ENCODE results near the gene PLXDC2.
"Not testable (repeated sequence)": the region's sequence is repeated elsewhere in the genome, so short reads cannot be mapped to it uniquely, and the experiment has no call there.

PLXDC2 gene

DNA sequence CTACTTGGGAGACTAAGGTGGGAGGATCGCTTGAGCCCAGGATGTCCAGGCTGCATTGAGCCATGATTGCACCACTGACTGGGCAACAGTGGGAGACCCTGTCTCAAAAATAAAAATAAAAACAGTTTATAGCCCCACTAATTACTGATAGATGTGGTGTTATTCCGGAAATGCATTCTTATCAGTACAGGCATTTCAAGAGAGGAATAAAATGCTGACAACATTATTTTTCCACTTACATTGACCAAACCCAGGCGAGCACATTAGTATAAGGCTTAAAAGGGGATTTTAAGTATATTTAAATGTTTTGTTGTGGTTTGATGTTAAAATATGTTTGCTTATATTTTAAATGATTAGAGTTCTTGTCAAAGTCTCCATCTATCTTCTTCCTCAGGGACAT, 359.5 kb downstream of the PLXDC2 start:
- DNase-seq (ENCODE audit: low read depth in 2 of 2, low spot score in 1 of 2) = no peak

DNA sequence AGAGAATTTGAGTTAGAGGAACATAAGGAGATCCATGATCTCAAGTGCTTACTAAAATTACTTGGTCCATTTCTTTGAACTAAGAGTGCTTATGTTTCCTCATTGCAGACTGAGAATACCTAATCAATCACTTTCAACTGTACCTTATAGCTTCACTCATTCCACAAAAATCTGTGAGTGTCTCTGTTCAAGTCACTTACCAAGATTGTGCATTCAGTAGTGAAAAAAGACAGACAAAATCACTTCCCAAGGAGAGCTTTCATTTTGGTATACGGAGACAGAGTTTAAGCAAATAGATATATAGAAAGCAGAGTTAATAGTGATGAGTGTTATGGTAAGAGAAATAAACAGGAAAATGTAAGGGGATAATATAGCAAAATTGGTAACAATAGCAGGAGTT, 364.5 kb downstream of the PLXDC2 start:
- no peak for DNase-seq (ENCODE audit: low read depth in 2 of 2, low spot score in 1 of 2)

DNA sequence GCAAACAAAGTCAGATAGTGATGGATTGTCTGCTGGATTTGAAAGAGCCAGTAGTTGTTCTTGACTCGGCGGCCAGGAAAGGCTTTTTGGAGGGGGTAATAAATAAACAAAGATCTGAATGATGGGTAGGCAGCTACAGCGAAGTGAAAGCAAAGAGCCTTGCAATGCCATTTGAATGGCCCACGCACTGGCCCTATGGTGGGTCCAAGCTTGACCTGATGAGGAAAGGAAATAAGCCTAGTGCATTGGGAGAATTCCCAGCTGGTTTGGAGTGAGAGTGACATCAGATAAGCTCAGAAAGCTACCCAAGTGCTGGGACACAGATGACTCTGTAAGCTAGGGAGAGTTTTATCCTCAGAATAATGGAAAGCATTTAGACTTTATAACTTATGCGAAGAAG, 365.2 kb downstream of the PLXDC2 start:
- no peak for DNase-seq (ENCODE audit: low read depth in 2 of 2, low spot score in 1 of 2)

DNA sequence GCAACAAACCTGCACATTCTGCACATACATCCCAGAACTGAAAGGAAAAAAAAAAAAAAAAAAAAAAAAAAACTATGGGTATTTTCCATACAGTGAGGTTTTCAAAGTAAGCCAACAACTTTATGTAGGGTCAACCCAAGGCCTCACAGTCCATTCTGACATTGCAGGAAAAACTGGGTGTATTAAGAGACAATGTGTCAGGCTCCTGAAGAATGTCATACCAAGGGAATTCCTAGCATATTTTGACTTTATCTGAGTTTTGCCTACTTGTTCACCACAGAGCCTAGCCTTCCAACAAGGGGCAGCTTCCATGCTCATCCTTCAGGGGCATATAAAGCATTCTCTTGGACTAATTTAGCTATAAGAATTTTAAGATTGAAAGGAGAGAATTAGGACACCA, 368.9 kb downstream of the PLXDC2 start:
- DNase-seq (ENCODE audit: low read depth in 2 of 2, low spot score in 1 of 2) = no peak

DNA sequence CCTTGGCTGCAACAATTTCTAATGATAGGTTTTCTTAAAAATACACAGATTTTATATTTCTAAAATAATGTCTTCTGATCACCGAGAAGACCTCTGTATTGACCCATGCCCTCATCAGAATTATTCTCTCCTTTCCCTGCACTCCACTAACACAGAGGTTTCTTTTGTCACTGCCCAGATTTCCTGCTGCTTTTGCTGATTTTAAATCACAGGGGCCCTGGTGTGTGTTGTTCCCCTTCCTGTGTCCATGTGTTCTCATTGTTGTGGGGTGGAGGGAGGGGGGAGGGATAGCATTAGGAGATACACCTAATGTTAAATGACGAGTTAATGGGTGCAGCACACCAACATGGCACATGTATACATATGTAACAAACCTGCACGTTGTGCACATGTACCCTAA, 375.2 kb downstream of the PLXDC2 start:
- not testable (repeated sequence) for DNase-seq (ENCODE audit: low read depth in 2 of 2, low spot score in 1 of 2)

DNA sequence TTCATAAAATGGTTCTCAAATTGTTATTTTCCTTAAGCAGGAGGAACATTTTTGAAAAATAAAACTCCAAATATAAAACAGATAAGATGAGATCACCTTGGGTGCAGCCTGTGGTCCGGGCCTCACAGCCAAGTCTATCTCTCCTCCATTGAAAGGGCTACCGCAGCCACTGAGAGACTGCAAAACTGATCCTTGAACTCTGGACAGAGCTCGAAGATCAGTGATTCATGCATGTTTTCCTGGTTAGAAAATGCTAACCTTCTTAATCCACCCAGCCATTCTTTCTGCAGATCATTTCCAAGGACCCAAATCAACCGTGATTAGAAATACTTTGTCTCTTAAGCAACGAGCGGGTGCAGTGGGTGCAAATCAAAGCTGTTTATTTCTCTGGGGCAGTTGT, 378.8 kb downstream of the PLXDC2 start:
- DNase-seq (ENCODE audit: low read depth in 2 of 2, low spot score in 1 of 2) = no peak

DNA sequence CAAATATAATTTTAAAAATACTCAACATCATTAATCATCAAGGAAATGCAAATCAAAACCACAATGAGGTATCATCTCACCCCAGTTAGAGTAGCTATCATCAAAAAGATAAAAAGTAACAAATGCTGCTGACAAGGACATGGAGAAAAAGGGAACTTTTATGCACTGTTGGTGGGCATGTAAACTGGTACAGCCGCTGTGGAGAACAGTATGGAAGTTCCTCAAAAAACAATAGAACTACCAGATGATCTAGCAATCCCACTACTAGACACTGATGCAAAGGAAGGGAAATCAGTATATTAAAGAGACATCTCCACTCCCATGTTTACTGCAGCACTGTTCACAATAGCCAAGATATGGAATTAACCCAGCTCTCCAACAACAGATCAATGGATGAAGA, 384.5 kb downstream of the PLXDC2 start:
- no peak for DNase-seq (ENCODE audit: low read depth in 2 of 2, low spot score in 1 of 2)

DNA sequence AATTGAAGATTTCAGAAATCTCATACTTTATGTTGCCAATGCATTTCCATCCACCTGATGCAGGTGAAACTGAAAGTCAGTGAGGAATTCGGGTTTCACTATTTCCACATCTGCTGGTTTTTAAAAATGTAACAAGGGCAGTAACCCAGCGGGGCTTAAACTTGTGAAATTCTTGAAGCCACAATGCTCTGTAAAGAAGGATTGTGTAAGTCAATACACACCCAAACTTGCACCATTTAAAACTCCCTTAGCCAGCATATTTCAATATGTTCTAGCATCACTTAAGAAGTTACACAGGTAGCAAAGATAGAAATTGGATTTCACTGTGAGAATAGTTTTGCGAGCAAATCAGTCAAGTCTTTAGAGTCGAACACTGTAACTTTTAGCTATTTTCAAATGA, 386.1 kb downstream of the PLXDC2 start:
- DNase-seq (ENCODE audit: low read depth in 2 of 2, low spot score in 1 of 2) = no peak

DNA sequence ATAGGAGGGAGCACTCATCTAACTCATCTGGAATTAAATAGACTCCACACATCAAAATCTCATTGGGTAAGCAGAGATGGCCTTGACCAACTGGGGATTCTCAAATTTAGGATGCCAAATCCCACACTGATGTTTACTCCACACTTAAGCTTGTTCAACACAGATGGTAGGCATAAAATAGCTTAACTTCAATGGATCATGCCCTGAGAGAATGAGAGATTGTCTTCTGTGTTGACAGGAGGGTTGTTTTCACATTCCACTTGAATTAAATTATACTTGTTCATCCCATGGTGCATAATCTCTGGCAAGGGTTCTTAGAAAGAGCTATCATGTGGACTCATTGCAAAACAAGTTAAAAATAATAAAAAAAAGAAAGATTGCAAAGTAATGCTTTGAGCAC, 391.4 kb downstream of the PLXDC2 start:
- no peak for DNase-seq (ENCODE audit: low read depth in 2 of 2, low spot score in 1 of 2)

DNA sequence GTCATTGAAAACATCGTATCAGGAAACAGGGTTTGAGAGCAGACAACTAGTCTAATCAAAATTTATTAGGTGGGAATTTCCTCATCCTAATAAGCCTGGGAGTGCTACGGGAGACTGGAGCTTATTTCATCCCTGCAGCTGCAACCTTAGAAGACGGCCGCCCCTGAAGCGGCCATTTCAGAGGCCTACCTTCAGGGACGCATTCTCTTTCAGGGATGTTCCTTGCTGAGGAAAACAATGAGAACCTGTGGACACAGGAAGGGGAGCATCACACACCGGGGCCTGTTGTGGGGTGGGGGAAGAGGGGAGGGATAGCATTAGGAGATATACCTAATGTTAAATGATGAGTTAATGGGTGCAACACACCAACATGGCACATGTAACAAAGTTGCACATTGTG, 392.9 kb downstream of the PLXDC2 start:
- not testable (repeated sequence) for DNase-seq (ENCODE audit: low read depth in 2 of 2, low spot score in 1 of 2)

DNA sequence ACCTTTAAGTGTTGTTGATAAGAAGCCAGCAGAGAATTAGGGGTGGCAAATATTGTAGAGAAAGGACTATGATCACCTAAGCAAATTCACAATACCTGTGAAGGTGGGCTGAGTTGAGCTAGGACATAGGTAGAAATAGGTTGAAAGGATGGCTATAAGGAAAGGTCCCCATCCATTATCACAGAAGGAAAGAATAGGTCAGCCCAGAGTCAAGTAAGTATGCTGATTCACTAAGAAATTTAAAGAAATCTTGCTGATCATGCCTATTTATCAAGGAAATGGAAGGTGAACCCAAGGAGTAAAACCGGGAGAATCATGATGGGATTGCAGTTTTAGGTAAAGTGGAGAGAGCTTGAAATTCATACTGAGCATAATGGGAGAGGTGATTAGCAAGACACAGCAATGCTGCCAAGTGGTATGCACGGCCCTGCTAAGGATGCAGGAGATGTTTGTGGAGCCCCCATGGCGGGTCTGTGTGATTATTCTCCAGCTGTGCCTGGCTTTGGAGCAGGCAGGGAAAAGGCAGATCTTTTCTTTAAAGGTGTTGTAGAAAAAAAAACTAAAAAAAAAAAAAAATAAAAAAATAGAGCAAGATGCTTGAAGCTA, 399.4 kb downstream of the PLXDC2 start:
- no peak for DNase-seq (ENCODE audit: low read depth in 2 of 2, low spot score in 1 of 2)

DNA sequence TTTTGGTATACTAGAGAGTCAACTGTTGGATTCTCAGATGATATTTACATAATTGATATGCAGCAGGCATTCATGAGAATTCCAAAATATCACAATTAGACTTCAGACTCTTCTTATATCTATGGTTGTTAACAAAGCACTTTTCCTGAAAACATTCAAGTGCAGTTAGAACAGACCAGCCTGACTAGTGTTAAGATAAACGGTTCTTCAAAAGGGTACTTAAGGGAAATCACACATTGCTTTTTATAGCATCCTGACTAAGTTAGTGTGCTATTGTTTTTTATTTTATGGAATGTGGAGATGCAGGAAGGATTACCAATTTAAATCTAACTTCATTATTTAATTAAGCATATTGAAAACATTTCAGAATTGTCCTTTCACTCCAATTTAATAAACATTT, 405.1 kb downstream of the PLXDC2 start:
- DNase-seq (ENCODE audit: low read depth in 2 of 2, low spot score in 1 of 2) = no peak

DNA sequence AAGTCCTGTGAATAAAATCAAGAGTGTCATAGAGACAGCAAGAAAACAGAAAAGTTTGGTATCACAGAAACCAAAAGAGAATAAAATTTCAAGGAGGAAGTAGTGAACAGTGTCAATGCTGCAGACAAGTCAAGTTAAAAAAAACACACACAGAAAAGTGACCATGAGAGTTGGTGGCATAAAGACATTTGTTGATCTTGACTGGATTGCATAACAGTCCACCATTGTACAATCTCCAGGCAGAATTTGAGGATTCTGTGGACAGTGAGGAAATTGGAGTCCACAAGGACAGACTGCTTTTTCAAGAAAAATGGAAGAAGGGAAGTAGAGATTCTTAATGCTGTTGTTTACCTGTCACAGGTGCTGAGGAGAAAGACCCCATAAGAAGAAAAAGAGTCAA, 412.5 kb downstream of the PLXDC2 start:
- DNase-seq (ENCODE audit: low read depth in 2 of 2, low spot score in 1 of 2) = no peak

DNA sequence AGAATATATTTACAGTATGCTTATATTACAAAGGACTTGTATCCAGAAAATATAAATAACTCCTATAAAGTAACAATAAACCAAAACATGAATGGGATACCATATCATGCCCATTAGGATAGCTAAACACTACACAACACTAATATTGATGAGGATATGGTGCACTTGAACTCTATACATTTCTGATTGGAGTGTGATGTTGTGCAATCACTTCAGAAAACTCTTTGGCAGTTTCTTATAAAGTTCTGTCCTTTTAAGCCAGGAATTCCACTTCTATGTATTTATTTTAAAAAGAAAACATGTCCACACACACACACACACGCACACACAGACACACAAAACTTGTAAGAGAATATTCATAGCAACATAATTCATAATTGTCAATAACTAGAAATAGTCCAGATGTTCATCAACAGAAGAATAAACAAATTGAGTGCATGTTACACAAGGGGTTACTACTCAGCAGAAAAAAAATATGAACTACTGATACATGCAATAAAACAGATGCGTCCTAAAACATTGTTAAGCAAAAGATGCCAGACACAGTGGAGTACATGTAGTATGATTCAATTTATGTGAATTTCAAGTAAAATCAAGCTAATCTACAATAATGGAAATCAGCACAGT, 416.0 kb downstream of the PLXDC2 start:
- no peak for DNase-seq (ENCODE audit: low read depth in 2 of 2, low spot score in 1 of 2)

DNA sequence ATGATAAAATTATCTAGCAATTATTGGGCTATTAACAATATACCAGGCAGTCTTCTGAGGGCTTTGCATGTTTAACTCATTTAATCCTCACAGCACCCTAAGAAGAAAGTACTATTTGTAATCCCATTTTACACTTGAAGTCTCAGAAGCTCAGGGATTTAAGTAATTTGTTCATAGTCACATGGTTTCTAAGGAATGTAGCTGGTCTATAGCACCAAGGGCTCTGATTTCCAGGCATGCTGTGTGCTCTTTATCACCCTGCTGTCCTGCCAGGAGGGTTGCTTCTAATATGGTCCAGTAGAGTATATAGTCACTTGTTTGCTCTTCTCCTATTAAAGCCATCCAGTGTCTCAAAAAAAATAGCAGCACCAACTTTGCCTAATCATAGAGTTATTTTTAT, 417.2 kb downstream of the PLXDC2 start:
- DNase-seq (ENCODE audit: low read depth in 2 of 2, low spot score in 1 of 2) = no peak

DNA sequence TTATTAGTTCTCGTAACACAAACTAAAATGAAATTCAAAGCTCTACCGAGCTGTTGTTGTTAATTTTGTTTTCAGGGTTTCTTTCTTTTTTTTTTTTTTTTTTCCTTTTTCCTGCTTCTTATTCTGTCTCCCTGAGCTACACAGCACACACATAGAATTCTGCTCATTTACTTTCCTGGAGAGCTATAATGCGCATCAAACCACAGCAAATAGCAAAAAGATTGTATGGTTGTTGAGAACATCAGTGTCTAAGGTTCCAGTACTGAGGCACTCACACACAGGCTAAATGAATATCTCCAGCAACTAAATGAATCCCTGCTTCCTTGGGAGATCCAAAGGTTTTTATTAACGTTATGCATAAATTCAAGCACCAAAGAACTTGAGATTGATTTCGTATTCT, 418.3 kb downstream of the PLXDC2 start:
- DNase-seq (ENCODE audit: low read depth in 2 of 2, low spot score in 1 of 2) = no peak

DNA sequence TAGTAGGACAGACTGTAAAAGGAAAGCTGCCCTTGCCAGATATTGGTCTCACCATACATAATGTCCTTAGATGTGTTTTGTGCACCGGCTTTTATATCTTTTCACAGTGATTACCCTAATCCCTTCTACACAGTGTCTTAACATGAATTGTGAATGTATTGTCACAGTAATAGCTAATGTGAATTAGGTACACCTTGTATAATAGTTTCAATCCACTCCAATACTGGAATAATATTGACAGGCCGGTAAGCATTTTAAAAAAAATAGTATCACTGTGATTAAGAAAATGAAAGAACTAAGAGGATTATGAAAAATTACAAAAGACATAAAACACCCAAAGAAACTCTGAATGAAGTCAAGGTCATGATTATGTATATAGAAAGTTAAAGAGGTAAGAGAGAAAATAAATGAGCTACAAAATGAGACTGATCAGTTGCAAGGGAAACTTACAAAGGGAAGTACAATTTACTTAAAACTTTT, 420.9 kb downstream of the PLXDC2 start:
- no peak for DNase-seq (ENCODE audit: low read depth in 2 of 2, low spot score in 1 of 2)

DNA sequence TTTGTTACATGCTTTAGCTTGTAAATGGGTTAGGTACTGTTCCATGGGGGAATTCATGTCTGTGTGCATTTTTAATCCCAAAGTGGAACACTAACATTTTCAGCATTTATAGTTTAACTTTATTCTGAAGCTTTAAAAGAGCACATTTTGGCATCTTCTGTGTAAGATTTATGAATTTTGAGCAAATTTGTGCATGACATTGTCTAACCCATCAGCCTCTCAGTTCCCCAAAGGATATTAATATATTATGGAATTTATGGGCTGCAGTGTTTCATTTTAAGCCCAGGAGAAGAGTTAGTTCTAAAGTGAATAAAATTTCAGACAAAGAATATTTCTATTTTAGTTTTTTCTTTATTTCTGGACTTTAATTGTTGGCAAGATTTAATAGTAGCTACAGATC, 421.4 kb downstream of the PLXDC2 start:
- DNase-seq (ENCODE audit: low read depth in 2 of 2, low spot score in 1 of 2) = no peak

DNA sequence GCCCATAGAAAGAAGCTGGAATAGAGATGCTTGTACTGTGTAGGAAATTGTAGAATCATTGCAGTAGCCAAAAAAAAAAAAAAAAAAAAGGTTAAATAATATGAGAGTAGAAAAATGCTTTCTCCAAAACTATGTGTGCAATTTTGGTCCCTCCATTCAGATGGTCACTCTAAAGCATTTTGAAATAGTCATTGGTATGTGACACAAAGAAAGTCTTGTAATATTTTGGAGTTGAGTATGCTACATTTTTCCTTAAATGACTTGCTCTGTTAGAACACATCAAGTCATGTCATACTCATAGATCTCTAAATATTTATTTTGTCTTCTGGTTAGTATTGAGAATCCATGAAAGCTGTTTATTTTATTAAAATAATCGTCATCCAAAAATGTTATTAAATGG, 424.4 kb downstream of the PLXDC2 start:
- DNase-seq (ENCODE audit: low read depth in 2 of 2, low spot score in 1 of 2) = no peak

DNA sequence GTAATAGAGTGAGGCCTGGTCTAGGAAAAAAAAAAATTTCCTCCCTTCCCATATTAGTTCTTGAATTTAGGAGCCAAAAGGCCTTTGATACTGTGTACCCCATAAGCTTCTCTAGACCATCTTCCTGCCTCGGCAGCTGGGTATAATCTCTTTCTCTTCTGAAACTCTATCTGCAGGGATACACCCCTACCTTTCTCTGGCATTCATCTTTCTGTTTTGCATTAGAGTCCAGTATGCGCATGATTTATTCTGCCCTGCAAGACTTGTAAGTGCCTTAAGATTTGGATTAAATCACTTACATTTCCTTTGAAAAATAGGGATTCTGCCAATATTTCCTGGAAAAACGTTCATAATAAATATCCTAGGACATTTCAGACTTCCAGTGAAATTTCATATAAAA, 431.2 kb downstream of the PLXDC2 start:
- no peak for DNase-seq (ENCODE audit: low read depth in 2 of 2, low spot score in 1 of 2)

DNA sequence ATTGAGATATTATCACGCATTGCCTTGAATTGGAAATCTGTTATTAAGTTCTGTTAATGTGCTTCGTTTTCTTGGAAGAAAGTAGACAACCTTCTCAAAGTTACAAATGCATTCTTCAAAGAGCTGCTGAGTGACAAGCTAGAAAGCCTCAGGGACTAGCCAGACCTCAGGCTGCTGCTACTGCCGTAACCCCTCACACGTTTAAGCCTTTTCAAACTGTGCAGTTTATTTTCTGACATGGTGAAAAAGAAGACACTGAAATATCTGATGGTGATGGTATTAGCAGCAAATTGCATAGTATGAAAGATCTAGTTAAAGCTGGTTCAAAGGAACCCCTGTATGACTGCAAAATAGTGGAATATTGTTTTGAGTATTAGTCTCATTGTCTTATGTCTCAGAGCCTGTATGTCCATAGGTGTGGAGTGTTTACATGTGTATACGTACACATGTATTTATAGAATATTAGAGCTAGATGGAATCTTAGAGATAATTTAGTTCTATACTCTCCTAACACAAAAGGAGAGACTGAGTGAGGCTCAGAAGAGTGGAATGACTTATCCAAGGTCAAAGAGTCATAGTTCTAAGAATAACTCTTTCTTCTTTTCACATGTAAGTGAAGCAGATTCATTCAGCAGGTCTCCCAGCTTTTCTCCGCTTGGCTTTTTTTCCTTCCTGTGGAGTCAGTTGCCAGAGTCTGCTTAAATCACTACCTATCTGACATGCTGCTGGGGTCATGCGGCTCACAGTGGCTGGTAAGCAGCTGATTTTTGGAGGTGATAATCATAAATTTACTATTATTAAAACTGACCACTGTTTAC, 431.9 kb downstream of the PLXDC2 start:
- no peak for DNase-seq (ENCODE audit: low read depth in 2 of 2, low spot score in 1 of 2)

DNA sequence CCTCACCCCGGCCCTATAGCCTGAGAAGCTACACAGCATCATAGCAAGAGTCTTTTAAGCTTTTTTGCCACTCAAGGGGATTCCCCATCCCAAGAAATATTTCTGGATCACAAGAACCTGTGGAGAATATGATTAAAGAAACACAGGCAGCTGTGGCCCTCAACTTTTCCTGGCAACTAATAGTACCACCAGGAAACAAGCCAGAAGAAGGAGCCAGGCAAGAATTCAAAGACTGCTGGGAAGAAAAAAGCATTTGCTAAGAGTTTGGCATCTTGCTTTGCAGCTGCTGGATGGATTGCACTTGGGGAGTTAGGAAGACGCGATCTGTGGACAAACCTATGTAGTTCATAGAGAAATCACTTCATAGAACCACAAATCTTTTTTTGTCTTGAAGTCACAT, 437.8 kb downstream of the PLXDC2 start:
- no peak for DNase-seq (ENCODE audit: low read depth in 2 of 2, low spot score in 1 of 2)

Data from stimulated activated CD8-positive, alpha-beta memory T cell treated with anti-CD3 and anti-CD28 coated beads, Interleukin-4, amount 100 ng/mL, for 4 hours (primary cell).